ENCODE data around the gene ZNF85. TPM values are rescaled to one million over a fixed set of nuclear protein-coding genes. Genes with fewer than 3 reads are reported as not detected.
"Not testable (repeated sequence)": the region's sequence is repeated elsewhere in the genome, so short reads cannot be mapped to it uniquely, and the experiment has no call there.

Gene ZNF85
- 0.98 and 1.4 TPM in 2 replicates for total RNA-seq (2014; rRNA removed; shearing (Covaris generic))
- polyA plus RNA-seq (2015; cell fraction: cytosol; rRNA removed), result 0.28 and 0.50 TPM in 2 replicates
- polyA plus RNA-seq (2015; cell fraction: nucleus; rRNA removed), result 1.9 TPM in 1 of 2 replicates, not detected in the other

- in situ Hi-C loops (cut with HindIII; ENCODE audit: low pct_unique_long_range_greater_than_20kb, low sequenced_read_pairs), result no loop called here
- DNase-seq (ENCODE audit: low read depth, low spot score), result peak; percentile 55
Observed at GRCh38 chr19:20923077-20923871, at the start of gene ZNF85. Gene ZNF85, plus strand, starts transcription at chr19:20923251. Its CDS starts 150 bp downstream, at chr19:20923401.

DNA sequence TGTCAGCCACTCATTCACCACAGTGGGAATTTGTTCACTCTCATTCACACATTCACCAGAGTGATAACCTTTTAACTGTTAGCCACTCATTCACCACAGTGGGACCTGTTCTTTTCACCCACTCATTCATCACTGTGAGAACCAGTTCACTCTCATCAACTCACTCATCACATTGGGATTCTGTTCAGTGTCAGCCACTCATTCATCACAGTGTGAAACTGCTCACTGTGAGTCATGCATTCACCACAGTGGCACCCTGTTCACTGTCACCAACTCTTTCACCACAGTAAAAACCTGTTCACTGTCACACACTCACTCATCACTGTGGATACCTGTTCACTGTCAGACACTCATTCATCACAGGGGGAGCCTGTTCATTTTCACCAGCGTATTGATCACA is 43.5 kb upstream of the ZNF85 start:
- no peak for DNase-seq (ENCODE audit: low read depth, low spot score)
- in situ Hi-C loops (cut with HindIII; ENCODE audit: low pct_unique_long_range_greater_than_20kb, low sequenced_read_pairs), result no loop called here

DNA sequence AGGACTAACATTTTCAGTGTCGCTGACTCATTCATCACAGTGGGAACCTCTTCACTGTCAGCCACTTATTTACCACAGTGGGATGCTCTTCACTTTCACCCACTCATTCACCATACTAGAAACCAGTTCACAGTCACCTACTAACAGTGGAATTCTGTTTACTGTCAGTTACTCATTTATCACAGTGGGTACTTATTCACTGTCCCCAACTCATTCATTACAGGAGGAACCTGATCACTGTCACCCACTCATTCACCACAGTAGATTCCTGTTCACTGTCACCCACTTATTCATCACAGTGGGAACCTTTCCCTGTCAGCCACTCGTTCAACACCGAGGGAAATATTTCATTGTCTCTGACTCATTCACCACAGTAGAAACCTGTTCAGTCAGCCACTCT is 10.1 kb upstream of the ZNF85 start:
- in situ Hi-C loops (cut with HindIII; ENCODE audit: low pct_unique_long_range_greater_than_20kb, low sequenced_read_pairs), result no loop called here
- DNase-seq (ENCODE audit: low read depth, low spot score), result no peak

GRCh38 chr19:20925481-20925880 is 2.4 kb downstream of the ZNF85 start:
- in situ Hi-C loops (cut with HindIII; ENCODE audit: low pct_unique_long_range_greater_than_20kb, low sequenced_read_pairs), result no loop called here
- no peak for DNase-seq (ENCODE audit: low read depth, low spot score)

- in situ Hi-C loops (cut with HindIII; ENCODE audit: low pct_unique_long_range_greater_than_20kb, low sequenced_read_pairs), result no loop called here
Observed at GRCh38 chr19:20926796-20927195, 3.7 kb downstream of the ZNF85 start.

DNA sequence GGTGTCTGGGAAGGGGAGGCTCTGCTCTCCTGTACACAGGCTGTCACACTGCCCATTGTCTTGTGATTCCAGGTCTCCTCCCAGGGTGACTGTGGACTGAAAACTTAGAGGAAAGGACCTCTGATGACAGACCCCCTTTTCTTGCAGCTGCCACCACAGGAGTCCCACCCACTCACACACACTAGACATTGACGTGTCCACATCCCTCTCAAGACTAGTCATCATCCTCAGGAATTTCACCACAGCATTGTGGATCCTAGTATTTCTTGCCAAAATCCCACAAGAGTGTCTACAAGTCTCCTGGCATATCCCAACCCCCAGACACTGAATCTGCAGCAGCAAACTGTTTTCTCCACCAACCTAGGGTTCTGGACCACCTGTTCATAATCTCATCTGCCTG is 5.3 kb downstream of the ZNF85 start:
- no peak for DNase-seq (ENCODE audit: low read depth, low spot score)
- in situ Hi-C loops (cut with HindIII; ENCODE audit: low pct_unique_long_range_greater_than_20kb, low sequenced_read_pairs), result no loop called here

More at GRCh38 chr19:20926796-20927195, 3.7 kb downstream of the ZNF85 start:
- DNase-seq (ENCODE audit: low read depth, low spot score), result no peak

DNA sequence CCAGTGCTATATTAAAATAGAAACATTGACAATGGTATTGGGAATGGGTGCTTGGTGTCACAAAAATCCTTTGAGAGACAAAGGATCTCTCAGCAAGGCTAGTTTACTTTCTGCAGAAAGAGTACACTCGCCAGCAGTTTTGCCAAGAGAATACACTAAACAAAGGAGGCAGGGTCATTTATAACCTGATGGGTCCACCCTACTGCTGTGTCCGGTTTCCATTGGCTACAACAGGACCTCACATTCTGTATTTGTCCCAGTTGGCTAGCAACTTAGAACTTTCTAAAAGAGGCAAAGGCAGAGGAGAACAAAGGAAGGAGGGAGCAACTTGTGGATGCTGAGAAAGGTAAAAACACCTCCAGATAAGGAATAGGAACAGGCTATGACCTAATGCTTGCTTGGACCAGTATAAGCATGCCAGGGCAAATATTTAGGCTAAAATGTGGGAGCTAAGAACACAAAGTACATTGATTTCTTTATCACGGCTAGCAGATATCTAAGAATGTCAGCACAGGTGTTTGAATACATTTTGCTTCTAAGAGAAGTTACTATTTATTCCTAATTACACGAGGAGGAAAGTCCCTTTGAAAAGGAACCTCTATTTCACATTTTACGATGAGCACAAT is 13.4 kb downstream of the ZNF85 start:
- DNase-seq (ENCODE audit: low read depth, low spot score); in situ Hi-C loops (cut with HindIII; ENCODE audit: low pct_unique_long_range_greater_than_20kb, low sequenced_read_pairs): not testable (repeated sequence)

GRCh38 chr19:20952561-20953095 is 29.6 kb downstream of the ZNF85 start:
- in situ Hi-C loops (cut with HindIII; ENCODE audit: low pct_unique_long_range_greater_than_20kb, low sequenced_read_pairs); DNase-seq (ENCODE audit: low read depth, low spot score): not testable (repeated sequence)

DNA sequence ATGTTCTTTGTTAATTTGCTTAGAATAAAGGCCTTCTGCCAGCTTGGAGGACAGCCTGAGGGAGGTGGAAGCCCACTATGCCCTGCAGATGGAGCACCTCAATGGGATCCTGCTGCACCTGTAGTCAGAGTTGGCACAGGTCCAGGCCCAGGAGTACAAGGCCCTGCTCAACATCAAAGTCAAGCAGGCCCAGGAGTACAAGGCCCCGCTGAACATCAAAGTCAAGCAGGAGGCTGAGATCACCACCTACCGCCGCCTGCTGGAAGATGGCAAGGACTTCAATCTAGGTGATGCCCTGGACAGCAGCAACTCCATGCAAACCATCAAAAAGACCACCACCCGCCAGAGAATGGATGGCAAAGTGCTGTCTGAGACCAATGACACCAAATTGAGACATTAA is 41.7 kb downstream of the ZNF85 start:
- in situ Hi-C loops (cut with HindIII; ENCODE audit: low pct_unique_long_range_greater_than_20kb, low sequenced_read_pairs), result no loop called here

GRCh38 chr19:20968092-20968491 is 45.0 kb downstream of the ZNF85 start:
- in situ Hi-C loops (cut with HindIII; ENCODE audit: low pct_unique_long_range_greater_than_20kb, low sequenced_read_pairs), result no loop called here
- DNase-seq (ENCODE audit: low read depth, low spot score), result no peak

More for the DNA sequence above, 41.7 kb downstream of the ZNF85 start:
- no peak for DNase-seq (ENCODE audit: low read depth, low spot score)

- no peak for DNase-seq (ENCODE audit: low read depth, low spot score)
- in situ Hi-C loops (cut with HindIII; ENCODE audit: low pct_unique_long_range_greater_than_20kb, low sequenced_read_pairs), result no loop called here
Observed at GRCh38 chr19:20969498-20969897, 46.4 kb downstream of the ZNF85 start.

- in situ Hi-C loops (cut with HindIII; ENCODE audit: low pct_unique_long_range_greater_than_20kb, low sequenced_read_pairs), result no loop called here
- DNase-seq (ENCODE audit: low read depth, low spot score), result no peak
Observed at GRCh38 chr19:20969898-20970297, 46.8 kb downstream of the ZNF85 start.

GRCh38 chr19:20992788-20993187 is 69.7 kb downstream of the ZNF85 start:
- in situ Hi-C loops (cut with HindIII; ENCODE audit: low pct_unique_long_range_greater_than_20kb, low sequenced_read_pairs), result not testable (repeated sequence)

DNA sequence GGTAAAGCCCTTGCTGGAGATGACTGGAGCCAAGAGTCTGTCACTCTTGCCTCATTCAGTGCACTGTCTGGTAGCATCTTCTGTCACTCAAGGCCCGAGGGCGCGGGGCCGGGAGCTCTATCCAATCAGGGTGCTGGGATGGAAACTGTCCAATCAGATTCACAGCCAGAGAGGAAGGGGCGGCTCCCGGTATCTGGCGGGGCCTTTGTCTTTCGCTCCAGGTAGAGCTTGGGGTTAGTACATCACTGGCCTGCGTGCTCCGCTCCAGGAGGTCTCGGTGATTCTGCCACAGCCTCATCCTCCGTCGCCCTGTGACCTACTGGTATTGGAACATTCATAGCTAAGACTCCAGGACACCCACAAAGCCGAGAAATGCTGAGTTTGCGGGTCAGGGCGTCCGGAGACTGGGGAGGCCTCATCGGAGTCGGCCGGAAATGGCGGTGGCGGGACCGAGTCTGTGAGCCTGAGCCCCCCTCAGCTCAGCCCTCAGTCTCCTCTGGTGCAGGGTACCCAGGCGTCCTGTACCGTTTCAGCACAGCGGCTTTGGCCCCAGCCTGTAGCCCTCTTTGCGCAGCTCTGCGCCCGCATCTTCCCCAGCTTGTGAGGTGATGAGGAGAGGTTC is 76.8 kb downstream of the ZNF85 start:
- DNase-seq (ENCODE audit: low read depth, low spot score), result peak; percentile 52
- in situ Hi-C loops (cut with HindIII; ENCODE audit: low pct_unique_long_range_greater_than_20kb, low sequenced_read_pairs), result no loop called here

More at GRCh38 chr19:20992788-20993187, 69.7 kb downstream of the ZNF85 start:
- not testable (repeated sequence) for DNase-seq (ENCODE audit: low read depth, low spot score)

Other genes with a start within 250 kb of the ZNF85 start
- gene ZNF66, start 146.9 kb upstream of the ZNF85 start, total RNA-seq (2014; rRNA removed; shearing (Covaris generic)), result 0.40 and 1.1 TPM in 2 replicates
- 3.1 and 4.9 TPM in 2 replicates for gene ZNF430, start 97.4 kb downstream of the ZNF85 start, total RNA-seq (2014; rRNA removed; shearing (Covaris generic))
- 6.0 and 7.3 TPM in 2 replicates for gene ZNF714, start 159.0 kb downstream of the ZNF85 start, total RNA-seq (2014; rRNA removed; shearing (Covaris generic))
- 2.3 and 5.8 TPM in 2 replicates for gene ZNF431, start 218.8 kb downstream of the ZNF85 start, total RNA-seq (2014; rRNA removed; shearing (Covaris generic))